Measurements from ENCODE around the gene MICOS13. TPM values are rescaled to one million over a fixed set of nuclear protein-coding genes. Genes with fewer than 3 reads are reported as not detected.

MICOS13 gene
- total and polyA plus RNA-seq, 10 of the 15 experiments (the other 5 are each of a cell fraction or from before 2014, with no cell fraction given), result 9.4 to 211 (median 51.3) TPM

DNA sequence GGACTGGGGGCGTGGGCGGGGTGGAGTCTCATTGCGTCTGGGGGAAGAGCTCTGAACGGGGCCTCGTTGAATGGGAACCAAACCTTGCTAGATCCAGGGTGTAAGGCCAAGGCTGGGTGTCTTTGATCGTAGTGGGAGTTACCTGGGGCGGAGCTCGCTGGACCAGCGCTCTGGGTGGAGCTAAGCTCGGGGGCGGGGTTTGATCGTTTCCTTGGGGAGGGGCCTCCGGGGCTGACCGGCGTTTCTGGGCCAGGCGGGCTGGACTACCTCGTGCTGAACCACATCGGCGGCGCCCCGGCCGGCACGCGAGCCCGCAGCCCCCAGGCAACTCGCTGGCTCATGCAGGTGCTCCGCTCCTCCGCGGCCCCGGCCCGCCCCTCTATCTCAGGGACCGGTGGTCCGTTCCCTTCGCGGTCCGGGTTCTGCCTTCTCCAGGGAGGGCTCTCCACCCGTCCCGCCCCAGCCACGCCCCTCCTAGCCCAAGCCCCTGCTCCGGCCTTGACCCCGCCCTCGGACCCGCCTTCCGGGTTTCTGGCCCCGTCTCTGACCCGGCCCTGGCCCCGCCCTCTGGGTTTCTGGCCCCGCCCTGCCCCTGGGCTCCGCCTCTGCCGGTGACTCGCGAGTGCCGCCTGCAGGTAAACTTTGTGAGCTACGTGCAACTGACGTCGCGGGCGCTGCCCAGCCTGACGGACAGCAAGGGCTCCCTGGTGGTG lies 6.5 kb upstream of the MICOS13 start (continued):
- TF ChIP-seq KAT2A (conservative IDR thresholded peaks at IDR 0.05; ENCODE audit: control insufficient read depth, low read depth, low read length) (no peak), NFYB (IDR thresholded peaks at IDR 0.05; ENCODE audit: insufficient read depth, low read depth, low read length) (no peak), YY1 (IDR thresholded peaks at IDR 0.05; ENCODE audit: low read depth, low read length) (0 out of 2 replicates have a peak, but pooled peaks have one; percentile 40), NBN (IDR thresholded peaks at IDR 0.05) (0 out of 2 replicates have a peak, but pooled peaks have one; percentile 18), BHLHE40 (IDR thresholded peaks at IDR 0.05; ENCODE audit: borderline replicate concordance in 1 of 2, low read depth in 2 of 2, low read length in 1 of 2) (peak; percentile 25 to 88; a peak in 3 of 4 replicates), BMI1 (IDR thresholded peaks at IDR 0.05; ENCODE audit: borderline replicate concordance) (no peak)
- TF ChIP-seq, protein P1, sequence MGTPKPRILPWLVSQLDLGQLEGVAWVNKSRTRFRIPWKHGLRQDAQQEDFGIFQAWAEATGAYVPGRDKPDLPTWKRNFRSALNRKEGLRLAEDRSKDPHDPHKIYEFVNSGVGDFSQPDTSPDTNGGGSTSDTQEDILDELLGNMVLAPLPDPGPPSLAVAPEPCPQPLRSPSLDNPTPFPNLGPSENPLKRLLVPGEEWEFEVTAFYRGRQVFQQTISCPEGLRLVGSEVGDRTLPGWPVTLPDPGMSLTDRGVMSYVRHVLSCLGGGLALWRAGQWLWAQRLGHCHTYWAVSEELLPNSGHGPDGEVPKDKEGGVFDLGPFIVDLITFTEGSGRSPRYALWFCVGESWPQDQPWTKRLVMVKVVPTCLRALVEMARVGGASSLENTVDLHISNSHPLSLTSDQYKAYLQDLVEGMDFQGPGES (IDR thresholded peaks at IDR 0.05), result no peak
- TF ChIP-seq, protein P2, sequence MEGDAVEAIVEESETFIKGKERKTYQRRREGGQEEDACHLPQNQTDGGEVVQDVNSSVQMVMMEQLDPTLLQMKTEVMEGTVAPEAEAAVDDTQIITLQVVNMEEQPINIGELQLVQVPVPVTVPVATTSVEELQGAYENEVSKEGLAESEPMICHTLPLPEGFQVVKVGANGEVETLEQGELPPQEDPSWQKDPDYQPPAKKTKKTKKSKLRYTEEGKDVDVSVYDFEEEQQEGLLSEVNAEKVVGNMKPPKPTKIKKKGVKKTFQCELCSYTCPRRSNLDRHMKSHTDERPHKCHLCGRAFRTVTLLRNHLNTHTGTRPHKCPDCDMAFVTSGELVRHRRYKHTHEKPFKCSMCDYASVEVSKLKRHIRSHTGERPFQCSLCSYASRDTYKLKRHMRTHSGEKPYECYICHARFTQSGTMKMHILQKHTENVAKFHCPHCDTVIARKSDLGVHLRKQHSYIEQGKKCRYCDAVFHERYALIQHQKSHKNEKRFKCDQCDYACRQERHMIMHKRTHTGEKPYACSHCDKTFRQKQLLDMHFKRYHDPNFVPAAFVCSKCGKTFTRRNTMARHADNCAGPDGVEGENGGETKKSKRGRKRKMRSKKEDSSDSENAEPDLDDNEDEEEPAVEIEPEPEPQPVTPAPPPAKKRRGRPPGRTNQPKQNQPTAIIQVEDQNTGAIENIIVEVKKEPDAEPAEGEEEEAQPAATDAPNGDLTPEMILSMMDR (IDR thresholded peaks at IDR 0.05 in 2 of 3, conservative IDR thresholded peaks at IDR 0.05 in 1 of 3; ENCODE audit: control insufficient read depth in 2 of 3, extremely low read depth in 1 of 3, insufficient read depth in 1 of 3, low read depth in 3 of 3, low read length in 3 of 3), result peak; percentile 84 to 95 (median 88)

Measured in GM12878 (cell line).